Tongue (tissue), 2 donors: ENCODE results near the gene KRTAP12-4. TPM values are rescaled to one million over a fixed set of nuclear protein-coding genes. Genes with fewer than 3 reads are reported as not detected.
"Not testable (repeated sequence)": the region's sequence is repeated elsewhere in the genome, so short reads cannot be mapped to it uniquely, and the experiment has no call there.

Source experiments
- DNase-seq: peaks from one replicate; pipeline ENCODE4 v3.0.0-alpha.2; 2015
- total RNA-seq: library from RNA; depleted of rRNA; stranded (reverse); fragments of >200 nt; gene quantifications from one replicate; pipeline ENCODE4 v1.2.3, GENCODE V29; 2014

KRTAP12-4 gene, protein sequence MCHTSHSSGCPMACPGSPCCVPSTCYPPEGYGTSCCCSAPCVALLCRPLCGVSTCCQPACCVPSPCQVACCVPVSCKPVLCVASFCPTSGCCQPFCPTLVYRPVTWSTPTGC
- total RNA-seq: not detected

DNA sequence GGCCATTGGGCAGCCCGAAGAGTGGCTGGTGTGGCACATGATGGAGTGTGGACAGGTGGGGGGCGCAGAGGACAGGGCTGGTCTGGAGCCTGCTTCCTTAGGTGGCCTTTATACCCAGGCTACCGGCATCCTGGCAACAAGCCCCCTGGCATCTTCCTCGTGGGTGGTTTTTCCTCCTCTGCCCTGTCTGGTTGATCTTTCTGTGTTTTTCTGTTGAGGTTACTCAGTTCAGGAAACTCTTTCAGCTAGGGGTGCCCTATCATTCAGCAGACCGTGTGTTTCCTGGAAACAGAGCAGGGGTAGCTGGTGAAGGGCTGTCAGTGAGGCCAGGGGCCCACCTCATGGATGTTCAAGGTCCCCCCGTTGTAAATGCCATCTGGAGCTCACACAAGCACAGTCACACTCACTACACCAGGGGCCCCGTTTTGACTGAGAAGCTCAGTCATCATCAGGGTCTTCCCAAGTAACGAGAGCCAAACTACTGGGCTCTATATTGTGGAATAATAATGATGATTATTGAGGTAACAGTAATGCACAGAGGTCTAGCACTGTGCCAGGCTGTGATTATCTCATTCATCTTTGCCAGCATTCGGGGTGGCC, at the start of gene KRTAP12-4:
Gene KRTAP12-4, minus strand, starts transcription at position 84 of the 600 bp plus-strand sequence. Its CDS starts 45 bp downstream, at position 39.
- DNase-seq: no peak

DNA sequence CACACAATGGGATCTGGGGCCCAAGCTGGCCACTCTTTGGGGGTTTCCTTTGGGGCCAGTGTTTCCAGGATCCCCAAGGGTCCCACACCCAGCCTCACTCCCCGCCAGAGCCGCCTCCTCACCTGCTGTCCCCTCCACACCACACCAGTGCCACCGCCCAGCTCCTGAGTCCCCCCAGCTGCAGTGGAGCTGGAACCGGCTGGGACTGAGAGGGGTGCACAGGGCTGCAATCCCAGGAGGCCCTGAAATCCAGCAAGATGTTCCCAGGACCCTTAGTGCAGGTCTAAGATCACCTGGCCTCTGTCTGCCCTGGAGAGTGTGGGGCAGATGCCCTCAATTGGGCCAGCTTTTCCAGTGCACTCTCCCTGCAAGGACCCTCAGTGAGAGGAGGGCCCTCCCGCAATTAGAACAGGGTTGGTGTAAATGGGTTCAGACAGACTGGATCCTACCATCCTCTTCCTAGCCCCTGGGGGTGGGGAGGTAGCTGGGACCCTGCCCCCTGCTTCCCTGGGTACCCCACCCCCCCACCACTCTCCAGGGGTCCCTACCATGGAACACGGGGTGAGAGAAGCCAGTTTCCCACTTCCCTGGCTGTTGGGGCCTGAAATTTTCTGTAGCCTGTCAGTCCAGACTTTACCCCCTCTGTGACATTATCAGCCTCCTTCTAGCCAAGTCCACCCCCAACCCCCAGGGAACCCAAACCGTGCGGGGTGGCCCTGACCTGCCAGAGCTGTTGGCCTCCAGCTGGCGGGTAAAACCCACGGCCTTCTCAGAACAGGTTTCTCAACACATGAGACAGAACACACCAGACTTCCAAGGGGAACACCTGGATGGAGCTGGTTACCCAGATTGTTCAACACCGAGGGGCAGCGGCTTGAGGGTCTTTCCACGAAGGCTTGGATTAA, 49.5 kb upstream of the KRTAP12-4 start:
- DNase-seq: no peak

DNA sequence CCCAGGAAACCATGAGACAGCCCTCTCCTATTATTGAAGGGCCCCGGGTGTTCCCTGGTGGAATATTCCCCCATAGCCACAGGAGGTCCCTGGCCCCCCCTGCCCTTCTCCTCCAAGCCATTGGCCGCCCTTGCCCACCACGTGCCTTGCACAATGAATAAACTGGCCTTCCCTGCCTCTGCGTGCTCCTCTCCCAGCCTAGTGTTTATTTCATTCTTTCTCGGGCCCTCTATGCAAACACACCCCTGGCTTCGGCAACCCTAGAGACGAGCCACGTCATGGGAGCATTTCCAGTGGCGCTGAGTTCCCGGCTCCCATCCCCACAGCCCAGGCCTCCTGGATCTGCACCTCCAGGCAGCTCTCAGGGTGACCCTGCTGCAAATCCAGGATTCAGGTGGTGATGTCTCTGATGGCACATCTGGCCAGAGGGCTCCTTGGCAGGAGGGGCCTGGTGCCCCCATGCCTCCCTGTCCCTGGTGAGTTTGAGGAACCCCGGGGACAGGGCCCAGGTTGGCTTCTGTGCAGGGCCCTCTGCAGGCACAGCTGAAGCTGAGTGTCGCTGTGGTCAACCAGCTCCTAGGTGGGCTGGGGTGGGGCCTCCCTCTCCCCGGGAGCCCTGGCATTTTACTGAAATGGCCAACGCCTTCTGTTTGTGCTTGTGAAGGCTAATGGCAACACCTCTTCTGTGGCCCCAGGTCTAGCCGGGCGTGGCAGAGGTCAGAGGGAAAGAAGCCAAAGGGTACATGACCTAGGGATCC, 48.7 kb upstream of the KRTAP12-4 start:
- DNase-seq: no peak

DNA sequence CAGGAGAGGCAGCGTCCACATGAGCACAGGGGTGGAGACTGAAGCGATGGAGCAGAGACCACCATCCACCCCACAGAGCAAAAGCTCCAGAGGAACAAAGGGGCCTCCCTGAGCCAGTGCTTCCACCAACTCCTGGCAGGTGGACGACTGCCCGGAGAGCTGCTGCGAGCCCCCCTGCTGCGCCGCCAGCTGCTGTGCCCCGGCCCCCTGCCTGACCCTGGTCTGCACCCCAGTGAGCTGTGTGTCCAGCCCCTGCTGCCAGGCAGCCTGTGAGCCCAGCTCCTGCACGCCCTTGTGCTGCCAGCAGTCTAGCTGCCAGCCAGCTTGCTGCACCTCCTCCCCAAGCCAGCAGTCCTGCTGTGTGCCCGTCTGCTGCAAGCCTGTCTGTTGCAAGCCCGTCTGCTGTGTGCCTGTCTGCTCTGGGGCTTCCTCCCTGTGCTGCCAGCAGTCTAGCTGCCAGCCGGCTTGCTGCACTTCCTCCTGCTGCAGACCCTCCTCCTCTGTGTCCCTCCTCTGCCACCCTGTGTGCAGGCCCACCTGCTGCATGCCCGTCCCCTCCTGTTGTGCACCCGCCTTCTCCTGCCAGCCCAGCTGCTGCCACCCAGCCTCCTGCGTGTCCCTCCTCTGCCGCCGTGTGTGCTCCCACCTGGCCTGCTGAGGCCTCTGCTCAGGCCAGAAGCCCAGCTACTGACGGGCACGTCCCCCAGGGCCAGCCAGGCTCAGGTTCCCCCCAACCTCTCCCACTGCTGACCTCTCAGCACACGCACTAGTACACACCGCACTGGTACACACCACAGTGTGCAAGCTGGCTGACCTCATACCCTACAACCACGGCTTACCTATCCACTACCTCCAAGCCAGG, 47.9 kb upstream of the KRTAP12-4 start:
- no peak for DNase-seq

DNA sequence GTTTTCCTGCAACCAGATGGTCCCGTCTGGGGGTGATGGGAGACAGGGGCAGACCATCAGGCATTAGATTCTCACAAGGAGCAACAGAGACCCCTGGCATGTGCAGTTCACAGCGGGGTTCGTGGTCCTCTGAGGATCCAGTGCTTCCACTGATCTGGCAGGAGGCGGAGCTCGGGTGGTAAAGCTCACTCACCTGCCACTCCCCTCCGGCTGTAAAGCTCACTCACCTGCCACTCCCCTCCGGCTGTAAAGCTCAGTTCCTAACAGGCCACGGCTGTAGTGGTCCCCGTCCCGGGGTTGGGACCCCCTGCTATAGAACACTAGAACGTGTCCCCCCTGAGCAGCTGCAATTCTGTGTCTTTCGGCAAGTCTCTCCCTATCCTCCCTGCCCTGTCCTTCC, 47.1 kb upstream of the KRTAP12-4 start:
- no peak for DNase-seq

DNA sequence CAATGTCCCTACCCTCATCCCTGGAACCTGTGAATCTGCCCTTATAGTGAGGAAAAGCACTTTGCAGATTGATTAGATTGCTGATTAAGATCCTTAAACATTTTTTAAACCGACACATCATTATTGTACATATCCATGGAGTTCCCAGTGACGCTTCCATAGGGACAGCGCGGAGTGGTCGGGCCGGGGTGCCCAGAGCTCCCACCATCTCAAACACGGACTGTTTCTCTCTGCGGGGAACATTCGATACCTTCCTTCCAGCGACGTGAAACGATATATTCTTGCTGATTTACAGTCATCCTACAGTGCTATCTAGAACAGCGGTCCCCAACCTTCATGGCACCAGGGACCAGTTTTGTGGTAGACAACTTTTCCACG, 46.6 kb upstream of the KRTAP12-4 start:
- DNase-seq: no peak

DNA sequence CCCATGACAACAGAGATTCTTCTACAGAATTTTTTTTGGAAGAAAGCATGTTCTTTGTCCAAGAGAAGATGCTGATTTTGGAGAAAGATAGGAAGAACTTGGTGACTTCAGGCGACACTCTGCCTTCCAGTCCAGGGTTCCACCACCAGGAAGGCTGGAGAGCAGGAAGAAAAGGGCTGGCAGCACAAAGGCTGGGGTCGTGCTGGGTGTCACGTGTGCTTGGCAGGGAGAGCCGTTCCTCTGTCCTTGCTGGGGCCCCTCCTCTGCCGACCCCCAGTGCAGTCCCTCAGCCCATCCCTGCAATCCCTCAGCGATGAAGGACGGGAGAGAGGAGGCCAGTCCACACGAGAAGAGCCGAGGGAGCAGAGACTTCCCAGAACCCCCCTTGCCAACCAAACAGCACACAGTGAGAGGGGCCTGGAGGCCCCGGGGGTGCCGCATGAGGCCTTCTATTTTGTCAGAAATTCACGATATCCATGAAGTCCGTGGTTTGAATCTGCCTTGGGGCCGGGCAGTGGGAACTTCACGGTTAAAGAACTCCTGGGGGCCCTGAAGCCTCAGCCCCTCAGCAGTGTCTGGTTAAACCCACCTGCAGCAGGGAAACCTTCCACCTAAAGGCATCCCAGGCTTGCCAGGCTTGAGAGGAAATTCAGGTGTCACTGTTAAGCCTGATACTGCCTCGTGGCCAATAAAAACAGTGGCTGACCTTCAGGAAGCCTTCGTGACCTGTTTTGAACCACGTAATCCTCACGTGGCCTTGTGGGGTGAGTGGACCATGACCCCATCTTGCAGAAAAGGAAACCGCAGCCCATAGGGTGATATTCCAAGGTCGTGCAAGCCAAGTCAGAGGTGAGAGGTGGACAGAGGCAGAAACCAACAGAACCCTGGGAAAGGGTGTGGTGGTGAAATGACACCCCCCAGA, 45.9 kb upstream of the KRTAP12-4 start:
- no peak for DNase-seq

DNA sequence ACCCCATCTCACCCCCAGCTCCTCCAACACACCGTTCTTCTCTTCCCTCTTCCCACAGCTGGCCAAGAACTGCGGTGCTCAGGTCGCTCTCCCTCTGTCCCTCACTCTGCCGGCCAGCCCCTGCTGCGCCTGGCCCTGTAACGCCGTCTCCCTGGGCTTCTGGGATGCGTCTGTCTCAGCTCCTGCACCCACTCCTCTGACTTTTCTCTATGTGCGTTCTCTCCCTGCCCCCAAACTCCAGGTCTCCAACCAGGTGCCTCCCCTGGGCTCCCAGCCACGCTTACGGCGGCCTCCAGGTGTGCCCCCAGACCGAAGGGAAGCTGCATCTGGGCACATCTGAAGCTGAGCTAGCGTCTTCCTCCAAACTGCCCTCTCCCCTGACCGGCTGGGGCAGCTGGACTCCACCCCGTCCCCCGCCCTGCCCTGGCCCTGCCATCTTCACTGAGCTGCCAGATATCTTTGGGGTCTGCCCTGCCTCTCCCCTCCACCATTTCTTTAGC, 45.1 kb upstream of the KRTAP12-4 start:
- DNase-seq: no peak

DNA sequence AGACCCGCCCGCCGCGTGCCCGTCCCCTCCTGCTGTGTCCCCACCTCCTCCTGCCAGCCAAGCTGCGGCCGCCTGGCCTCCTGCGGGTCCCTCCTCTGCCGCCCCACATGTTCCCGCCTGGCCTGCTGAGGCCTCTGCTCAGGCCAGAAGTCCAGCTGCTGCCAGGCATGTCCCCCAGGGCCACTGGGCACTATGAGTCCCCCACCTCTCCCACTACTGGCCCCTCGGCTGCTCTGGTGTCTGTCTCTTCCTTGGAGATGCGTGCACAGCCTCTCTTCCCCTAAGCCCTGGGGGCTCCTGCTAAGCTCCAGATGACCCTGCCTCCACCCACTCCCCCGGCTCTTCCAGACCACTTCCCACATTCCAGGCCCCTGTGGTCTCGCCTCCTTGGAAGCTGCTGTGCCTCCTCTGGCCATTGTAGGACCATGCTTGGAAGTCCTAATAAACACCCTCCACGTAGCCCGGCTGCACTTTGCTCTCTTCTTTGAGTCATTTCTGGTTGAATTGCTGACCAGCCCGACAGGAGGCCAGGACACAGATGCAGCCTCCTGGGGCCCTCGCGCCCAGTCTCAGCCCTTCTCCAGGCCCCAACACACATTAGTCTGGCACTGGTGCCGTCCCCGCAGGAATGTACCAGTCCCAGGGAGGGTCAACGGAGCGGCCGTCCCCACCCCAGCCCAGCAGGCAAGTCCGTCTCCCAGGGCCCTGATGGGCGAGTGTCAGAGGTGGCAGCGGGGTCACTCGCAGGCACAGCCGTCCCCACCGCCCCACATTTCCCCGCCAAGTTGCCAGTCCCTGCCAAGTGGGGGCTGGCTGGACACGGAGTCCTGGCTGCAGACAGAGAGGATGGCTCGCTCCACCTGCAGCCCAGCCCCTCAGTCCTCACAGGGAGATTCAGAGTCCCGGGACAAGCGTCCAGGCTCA, 43.6 kb upstream of the KRTAP12-4 start:
- DNase-seq: no peak

DNA sequence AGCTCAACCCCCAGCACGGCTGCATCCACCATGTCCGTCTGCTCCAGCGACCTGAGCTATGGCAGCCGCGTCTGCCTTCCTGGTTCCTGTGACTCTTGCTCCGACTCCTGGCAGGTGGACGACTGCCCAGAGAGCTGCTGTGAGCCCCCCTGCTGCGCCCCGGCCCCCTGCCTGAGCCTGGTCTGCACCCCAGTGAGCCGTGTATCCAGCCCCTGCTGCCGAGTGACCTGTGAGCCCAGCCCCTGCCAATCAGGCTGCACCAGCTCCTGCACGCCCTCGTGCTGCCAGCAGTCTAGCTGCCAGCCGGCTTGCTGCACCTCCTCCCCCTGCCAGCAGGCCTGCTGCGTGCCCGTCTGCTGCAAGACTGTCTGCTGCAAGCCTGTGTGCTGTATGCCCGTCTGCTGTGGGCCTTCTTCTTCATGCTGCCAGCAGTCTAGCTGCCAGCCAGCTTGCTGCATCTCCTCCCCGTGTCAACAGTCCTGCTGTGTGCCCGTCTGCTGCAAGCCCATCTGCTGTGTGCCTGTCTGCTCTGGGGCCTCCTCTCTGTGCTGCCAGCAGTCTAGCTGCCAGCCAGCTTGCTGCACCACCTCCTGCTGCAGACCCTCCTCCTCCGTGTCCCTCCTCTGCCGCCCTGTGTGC, 42.8 kb upstream of the KRTAP12-4 start, which contains the start of gene KRTAP10-12:
Gene KRTAP10-12, plus strand, starts transcription at position 1 of the 639 bp plus-strand sequence. Its CDS starts 30 bp downstream, at position 31.
- not testable (repeated sequence) for DNase-seq

DNA sequence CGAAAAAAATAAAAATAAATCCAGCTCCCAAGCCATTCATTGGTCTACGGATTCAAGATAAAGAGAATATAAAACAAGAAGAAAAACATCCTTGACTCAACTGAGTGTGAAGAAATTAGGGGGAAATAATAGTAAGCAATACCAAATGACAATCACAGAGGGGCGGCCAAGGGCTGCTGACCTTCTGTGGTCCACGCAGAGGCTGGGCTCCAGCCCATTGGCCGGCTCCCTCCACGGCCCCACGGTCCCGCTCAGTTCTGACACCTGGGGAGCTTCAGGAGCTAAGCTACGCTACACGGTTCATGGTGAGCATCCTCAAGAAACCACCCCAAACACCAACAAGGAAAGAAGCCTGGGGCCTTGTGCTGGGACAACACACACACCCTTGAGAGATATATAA, 42.1 kb upstream of the KRTAP12-4 start:
- no peak for DNase-seq

DNA sequence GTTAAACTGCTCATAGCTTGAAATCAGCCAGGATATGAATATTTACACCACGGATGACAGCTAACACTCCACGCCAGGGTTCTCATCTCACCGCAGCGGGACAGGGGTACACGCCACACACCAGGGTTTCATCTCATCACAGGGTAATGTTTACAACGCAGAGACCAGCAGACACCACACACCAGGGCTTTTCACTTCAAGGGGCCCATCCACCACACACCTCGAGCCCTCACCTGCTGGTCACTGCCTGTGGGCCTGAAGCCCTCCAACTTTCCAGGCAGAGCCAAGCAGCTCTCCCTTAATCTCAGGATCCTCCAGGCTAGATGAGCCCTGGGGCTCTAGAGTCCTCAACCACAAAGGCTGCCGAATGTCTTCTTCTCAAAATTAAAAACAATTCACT, 41.2 kb upstream of the KRTAP12-4 start:
- DNase-seq: no peak

DNA sequence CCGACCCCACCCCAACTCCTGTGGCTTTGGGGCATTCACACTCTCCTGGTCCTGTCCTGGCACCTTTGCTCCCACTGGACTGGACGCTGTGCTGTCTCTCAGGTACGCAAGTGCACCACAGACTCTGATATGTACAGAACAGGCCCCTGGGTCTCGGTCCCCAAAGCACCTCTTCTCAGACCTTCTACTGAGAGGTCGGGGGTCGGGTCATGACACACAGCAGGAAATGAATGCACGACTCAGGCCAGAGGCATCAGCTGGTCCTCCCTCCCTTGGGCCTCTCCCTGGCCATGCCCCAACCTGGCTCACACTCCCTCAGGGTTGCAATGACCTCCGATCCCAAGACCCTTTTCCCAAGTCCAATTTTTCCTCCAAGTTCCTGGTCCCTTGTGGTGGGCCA, 40.7 kb upstream of the KRTAP12-4 start:
- no peak for DNase-seq

DNA sequence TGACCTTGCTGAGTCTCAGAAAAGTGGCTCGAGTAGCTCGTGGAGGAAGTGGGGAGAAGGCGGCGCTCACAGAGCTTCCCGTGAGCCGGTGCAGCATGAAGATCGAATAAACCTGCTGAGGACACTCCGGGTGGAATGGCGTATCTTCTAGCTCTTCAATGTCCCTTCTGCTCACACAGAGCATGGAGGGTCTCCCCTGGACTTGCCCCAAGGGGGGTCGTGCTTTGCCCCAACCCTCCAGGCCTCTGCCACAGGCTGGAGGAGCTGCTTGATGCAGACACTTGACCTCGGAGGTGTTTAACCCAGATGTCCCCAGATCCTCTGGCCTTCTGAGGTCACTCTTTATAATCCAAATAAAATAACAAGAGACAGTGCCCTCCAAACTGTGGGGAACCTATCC, 40.3 kb upstream of the KRTAP12-4 start:
- no peak for DNase-seq

DNA sequence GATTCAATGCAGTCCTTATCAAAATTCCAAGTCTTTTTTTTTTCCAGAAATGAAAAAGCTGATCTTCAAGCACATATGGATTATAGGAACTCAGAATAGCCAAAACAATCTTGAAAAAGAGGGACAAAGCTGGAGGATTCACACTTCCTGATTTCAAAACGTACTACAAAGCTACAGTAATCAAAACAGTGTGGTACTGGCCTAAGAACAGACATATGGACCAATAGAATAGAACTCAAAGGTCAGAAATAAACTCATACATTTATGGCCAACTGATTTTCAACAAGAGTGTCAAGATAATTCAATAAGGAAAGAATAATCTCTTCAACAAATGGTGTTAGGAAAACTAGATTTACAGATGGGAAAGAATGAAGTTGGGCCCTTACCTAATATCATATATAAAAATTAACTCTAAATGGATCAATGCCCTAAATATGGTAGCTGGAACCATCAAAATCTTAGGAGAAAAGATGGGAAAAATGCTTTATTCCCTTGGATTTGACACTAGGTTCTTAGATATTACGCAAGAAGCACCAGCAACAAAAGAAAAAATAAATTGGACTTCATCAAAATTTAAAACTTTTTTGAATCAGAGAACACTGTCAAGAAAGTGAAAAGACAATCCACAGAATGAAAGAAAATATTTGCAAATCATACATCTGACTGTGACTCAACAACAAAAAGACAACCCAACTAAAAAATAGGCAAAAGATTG, 38.5 kb upstream of the KRTAP12-4 start:
- no peak for DNase-seq

DNA sequence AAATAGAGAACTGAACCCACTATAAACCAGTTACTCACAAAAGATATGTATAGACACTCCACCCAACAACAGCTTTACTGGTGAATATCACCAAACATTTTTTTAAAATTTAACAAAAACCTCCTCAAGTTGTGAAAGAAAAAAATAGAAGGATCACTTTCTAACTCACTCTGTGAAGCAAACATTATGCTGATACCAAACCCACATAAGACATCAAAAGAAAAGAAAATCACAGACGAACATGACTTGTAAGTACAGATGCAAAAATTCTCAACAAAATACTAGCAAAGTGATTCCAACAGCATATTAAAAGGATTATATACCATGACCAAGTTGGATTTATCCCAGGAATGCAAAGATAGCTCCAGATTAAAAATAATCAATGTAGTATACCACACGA, 37.2 kb upstream of the KRTAP12-4 start:
- no peak for DNase-seq

DNA sequence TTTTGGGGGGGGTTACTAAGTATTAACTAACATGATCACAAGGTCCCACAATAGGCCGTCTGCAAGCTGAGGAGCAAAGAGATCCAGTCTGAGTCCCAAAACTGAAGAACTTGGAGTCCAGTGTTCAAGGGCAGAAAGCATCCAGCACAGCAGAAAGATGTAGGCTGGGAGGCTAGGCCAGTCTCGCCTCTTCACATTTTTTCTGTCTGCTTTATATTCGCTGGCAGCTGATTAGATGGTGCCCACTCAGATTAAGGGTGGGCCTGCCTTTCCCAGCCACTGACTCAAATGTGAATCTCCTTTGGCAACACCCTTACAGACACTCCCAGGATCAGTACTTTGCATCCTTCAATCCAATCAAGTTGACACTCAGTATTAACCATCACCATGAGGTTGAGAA, 35.3 kb upstream of the KRTAP12-4 start:
- not testable (repeated sequence) for DNase-seq

DNA sequence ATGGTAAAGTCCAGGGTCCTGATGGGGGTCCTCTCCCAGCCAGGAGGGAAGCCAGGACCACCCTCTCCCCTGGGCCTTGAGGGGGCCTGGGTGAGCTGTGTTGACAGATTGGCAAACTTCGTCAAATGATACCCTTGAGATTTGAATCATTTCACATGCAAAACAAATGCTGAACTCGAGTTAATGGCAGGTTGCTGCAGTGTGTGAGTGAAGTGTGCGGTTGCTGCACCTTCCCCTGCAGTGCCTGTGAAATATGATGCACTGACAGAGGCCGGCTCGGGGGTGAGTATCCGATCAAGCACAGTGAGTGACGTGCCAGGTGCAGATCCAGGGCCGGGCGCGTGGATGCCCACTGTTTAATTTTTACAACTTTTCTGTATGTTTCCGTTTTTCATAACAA, 33.2 kb upstream of the KRTAP12-4 start:
- peak; percentile 59 for DNase-seq
